Thyroid gland (tissue), 4 donors: ENCODE measurements around the gene PARD3.

Experiments
- CTCF ChIP-seq, 6 experiments: fragments of 200-600 bp in 3 of 6; fragments of 450-650 bp in 3 of 6; sonication (generic) in 3 of 6; IDR thresholded peaks; one replicate each; pipeline ENCODE4 v1.5.1; 2016 to 2019; ENCODE audit warnings: antibody characterized with exemption in 6 of 6, mild to moderate bottlenecking in 2 of 6, inconsistent platforms in 1 of 6, moderate library complexity in 1 of 6
- POLR2A ChIP-seq, 2 donors: fragments of 450-650 bp; IDR thresholded peaks; one replicate each; pipeline ENCODE4 v1.6.1; 2017; ENCODE audit warnings: antibody characterized with exemption in 2 of 2, mild to moderate bottlenecking in 2 of 2, moderate library complexity in 1 of 2

GRCh38 chr10:34716234-34716633 is 98.9 kb downstream of the PARD3 start:
- TF ChIP-seq CTCF (IDR thresholded peaks at IDR 0.05): no peak
- TF ChIP-seq POLR2A (IDR thresholded peaks at IDR 0.05): no peak
